Stimulated activated CD4-positive, alpha-beta T cell treated with anti-CD3 and anti-CD28 coated beads, Interleukin-1b, Interleukin-23, amount 100 ng/mL, for 48 hours (primary cell): ENCODE measurements around the gene CORO6.
A peak's percentile ranks its signal among the peaks of the same experiment; 100 is the strongest.

Source experiments
- DNase-seq: peaks from one replicate; pipeline ENCODE4 v3.0.0-alpha.2; 2020

The CORO6 gene

GRCh38 chr17:29575511-29576213 is 47.0 kb downstream of the CORO6 start:
- DNase-seq: no peak

- no peak for DNase-seq
Measured at GRCh38 chr17:29574732-29575510, 47.8 kb downstream of the CORO6 start.

GRCh38 chr17:29573871-29574731 is 48.6 kb downstream of the CORO6 start:
- DNase-seq: no peak

- DNase-seq: no peak
Measured at GRCh38 chr17:29573558-29573869, 49.2 kb downstream of the CORO6 start.

GRCh38 chr17:29572691-29573557 is 49.8 kb downstream of the CORO6 start:
- DNase-seq: peak; percentile 50

GRCh38 chr17:29571883-29572681 is 50.6 kb downstream of the CORO6 start:
- DNase-seq: no peak

GRCh38 chr17:29571486-29571882 is 51.2 kb downstream of the CORO6 start:
- no peak for DNase-seq

- DNase-seq: no peak
Measured at GRCh38 chr17:29570521-29570920, 52.2 kb downstream of the CORO6 start.

- no peak for DNase-seq
Measured at GRCh38 chr17:29569245-29569950, 53.3 kb downstream of the CORO6 start.

GRCh38 chr17:29568331-29569244 is 54.1 kb downstream of the CORO6 start, which contains the start of gene TP53I13:
Gene TP53I13 (plus strand): TSS chr17:29568701. CDS start chr17:29568759, 58 bp downstream.
- peak; percentile 86 for DNase-seq

GRCh38 chr17:29567554-29568330 is 55.0 kb downstream of the CORO6 start:
- DNase-seq: peak; percentile 81

- no peak for DNase-seq
Measured at GRCh38 chr17:29567304-29567553, 55.5 kb downstream of the CORO6 start.

GRCh38 chr17:29566473-29567303 is 56.0 kb downstream of the CORO6 start, which contains the start of gene ABHD15:
Gene ABHD15 (minus strand): TSS chr17:29567037. CDS start chr17:29566966, 71 bp downstream.
- DNase-seq: peak; percentile 58

- peak; percentile 67 for DNase-seq
Measured at GRCh38 chr17:29565643-29566472, 56.9 kb downstream of the CORO6 start.
